Renal cortical epithelial cell (primary cell): Measurements from ENCODE around the gene OR52J3. TPM values are rescaled to one million over a fixed set of nuclear protein-coding genes. Genes with fewer than 3 reads are reported as not detected.

Experiments used
- DNase-seq: peaks from one replicate; pipeline ENCODE4 v3.0.0-alpha.2; 2011; ENCODE audit warnings: low read depth
- total RNA-seq: library from RNA; depleted of rRNA; stranded (reverse); fragments of >200 nt; gene quantifications from 2 replicates; pipeline ENCODE4 v1.2.3, GENCODE V29; 2014

Gene OR52J3
- total RNA-seq, 1 donor from 2014 or later, result not detected

GRCh38 chr11:5096011-5096410 is 49.7 kb downstream of the OR52J3 start:
- no peak for DNase-seq

Other genes starting within 250 kb of the OR52J3 start
- gene OR52R1, start 242.1 kb upstream of the OR52J3 start, total RNA-seq, result not detected in 2 replicates
- gene OR51F2, start 225.2 kb upstream of the OR52J3 start, total RNA-seq, result not detected in 2 replicates
- not detected in 2 replicates for gene OR51S1, start 197.3 kb upstream of the OR52J3 start, total RNA-seq
- not detected in 2 replicates for gene OR51T1, start 164.6 kb upstream of the OR52J3 start, total RNA-seq
- not detected in 2 replicates for gene OR51A7, start 142.7 kb upstream of the OR52J3 start, total RNA-seq
- not detected in 2 replicates for gene OR51G2, start 127.2 kb upstream of the OR52J3 start, total RNA-seq
- not detected in 2 replicates for gene OR51G1, start 122.2 kb upstream of the OR52J3 start, total RNA-seq
- gene OR51A4, start 98.9 kb upstream of the OR52J3 start, total RNA-seq, result not detected in 2 replicates
- not detected in 2 replicates for gene OR51A2, start 90.8 kb upstream of the OR52J3 start, total RNA-seq
- not detected in 2 replicates for gene OR51L1, start 51.7 kb upstream of the OR52J3 start, total RNA-seq
- gene OR52E2, start 13.1 kb downstream of the OR52J3 start, total RNA-seq, result not detected in 2 replicates
- gene OR52E1, start 23.0 kb downstream of the OR52J3 start, total RNA-seq, result not detected in 2 replicates
- gene OR52A5, start 91.8 kb downstream of the OR52J3 start, total RNA-seq, result not detected in 2 replicates
- not detected in 2 replicates for gene OR52A1, start 108.2 kb downstream of the OR52J3 start, total RNA-seq
- not detected in 2 replicates for gene OR51V1, start 154.2 kb downstream of the OR52J3 start, total RNA-seq
- gene HBB, start 180.5 kb downstream of the OR52J3 start, total RNA-seq, result not detected in 2 replicates
- gene HBD, start 188.0 kb downstream of the OR52J3 start, total RNA-seq, result not detected in 2 replicates
- not detected in 2 replicates for gene HBG1, start 203.3 kb downstream of the OR52J3 start, total RNA-seq
- gene HBG2, start 208.3 kb downstream of the OR52J3 start, total RNA-seq, result not detected in 2 replicates
- gene HBE1, start 223.4 kb downstream of the OR52J3 start, total RNA-seq, result not detected in 2 replicates